Epithelial cell of esophagus (primary cell): Measurements from ENCODE around the gene JADE2.

ENCODE experiments used
- DNase-seq: peaks from one replicate; pipeline ENCODE4 v3.0.0; 2010; ENCODE audit warnings: low read depth
- H3K4me3 ChIP-seq: 2 replicates; pipeline ENCODE4 v1.5.1; 2011; ENCODE audit warnings: mild to moderate bottlenecking, low read length, control low read depth
- CTCF ChIP-seq: IDR thresholded peaks from 2 replicates; pipeline ENCODE4 v1.5.1; 2011; ENCODE audit warnings: low read depth, mild to moderate bottlenecking, low read length, control low read depth, inconsistent platforms; ENCODE audit not compliant: insufficient read depth; ENCODE audit errors: missing control alignments

The JADE2 gene

DNA sequence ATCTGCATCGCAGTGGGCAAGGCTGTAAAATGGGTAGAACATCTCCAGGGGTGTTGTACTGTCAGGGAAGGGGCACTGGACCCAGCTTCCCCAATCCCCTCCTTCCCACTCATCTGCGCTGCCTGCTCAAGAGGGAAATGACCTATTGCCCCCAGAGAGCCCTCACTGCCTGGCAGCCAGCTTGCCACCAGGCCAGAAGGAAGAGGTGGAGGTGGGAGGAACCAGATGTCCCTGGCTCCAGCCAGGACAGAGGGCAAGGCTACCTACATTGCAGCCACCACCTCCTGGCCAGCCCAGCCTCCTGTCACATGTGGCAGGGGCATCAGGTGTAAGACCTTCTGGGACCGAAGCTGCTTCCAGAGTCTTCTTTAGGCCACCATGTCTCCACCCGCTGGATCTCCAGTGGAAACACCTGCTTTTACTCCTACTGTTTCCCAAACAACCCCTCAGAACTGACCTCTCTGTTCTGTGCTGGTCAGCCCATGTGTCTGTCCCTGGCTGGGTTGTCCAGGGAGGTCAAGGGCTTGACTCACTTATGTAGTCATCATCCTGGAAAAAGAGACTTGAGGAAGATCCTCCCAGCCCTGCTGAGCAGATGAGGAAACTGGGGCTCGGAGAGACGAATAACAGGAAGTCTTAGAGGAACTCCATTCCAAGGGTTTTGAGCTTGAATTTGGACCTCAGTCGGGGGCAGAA lies 42.3 kb downstream of the JADE2 start:
- TF ChIP-seq CTCF = no peak
- no peak for DNase-seq
- no peak overlapping the region for H3K4me3 ChIP-seq

DNA sequence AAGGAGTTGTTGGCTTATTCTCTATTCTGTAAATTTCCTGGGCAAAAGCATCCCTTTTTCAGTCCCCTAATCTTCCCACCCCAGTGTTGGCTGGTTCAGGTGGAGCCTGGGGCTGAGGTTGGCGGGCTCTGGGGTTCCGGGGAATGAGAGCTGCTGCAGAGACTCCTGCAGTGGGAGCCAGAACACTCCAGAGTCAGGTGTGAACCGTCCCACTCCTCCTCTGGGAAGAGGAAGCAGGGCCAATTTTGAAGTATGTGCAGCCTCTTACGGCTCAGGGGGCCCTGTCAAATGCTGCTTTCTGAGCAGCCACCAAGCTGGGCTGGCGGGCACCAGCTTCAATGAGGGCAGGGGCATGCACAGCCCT lies 42.8 kb downstream of the JADE2 start:
- no peak for TF ChIP-seq CTCF

DNA sequence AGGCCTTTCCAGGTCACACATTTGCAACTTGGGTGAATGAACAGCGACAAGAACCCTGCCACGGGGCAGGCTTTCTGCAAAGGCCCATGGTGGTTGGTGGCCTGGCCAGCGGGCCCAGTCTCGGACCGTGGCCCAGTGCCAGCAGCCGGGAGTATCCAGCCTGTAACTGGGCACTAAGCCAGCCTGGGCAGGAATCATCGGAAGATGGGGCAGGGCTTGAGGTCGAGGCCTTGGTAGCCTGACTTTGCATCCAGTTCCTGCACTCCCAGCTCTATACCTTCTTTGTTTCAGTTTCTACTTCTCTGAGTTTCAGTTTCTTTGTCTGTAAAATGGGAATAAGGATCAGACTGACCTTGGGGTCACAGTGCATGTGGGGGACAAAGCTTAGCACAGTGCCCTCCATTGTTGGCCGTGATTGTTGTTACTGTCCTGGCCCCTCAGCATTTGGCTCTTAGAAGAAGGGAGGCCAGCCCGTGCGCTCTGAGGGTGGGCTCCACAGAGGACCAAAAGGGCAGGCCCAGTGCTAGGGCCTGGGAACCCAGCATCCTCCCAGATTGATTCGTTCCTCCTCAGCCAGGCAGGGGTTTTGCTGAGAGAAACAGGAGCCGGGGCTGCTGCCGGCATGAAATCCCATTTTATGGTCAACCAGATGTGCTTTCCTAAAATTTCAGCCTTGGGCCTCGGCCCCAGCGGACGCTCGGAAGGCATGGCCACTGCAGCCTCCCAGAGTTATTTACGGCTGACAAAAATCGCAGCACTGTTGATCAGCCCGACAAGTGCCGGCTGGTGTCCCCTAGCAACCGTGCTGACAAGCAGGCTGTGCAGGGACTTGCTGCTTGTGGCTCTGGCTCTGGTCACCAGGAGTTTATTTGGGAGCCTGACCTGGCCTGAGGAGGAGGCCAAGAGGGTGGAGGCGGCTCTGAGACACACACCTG lies 43.6 kb downstream of the JADE2 start:
- no peak for TF ChIP-seq CTCF
- no peak overlapping the region for H3K4me3 ChIP-seq
- DNase-seq = no peak

More for the DNA sequence above, 42.8 kb downstream of the JADE2 start:
- DNase-seq = no peak
- H3K4me3 ChIP-seq = no peak overlapping the region

DNA sequence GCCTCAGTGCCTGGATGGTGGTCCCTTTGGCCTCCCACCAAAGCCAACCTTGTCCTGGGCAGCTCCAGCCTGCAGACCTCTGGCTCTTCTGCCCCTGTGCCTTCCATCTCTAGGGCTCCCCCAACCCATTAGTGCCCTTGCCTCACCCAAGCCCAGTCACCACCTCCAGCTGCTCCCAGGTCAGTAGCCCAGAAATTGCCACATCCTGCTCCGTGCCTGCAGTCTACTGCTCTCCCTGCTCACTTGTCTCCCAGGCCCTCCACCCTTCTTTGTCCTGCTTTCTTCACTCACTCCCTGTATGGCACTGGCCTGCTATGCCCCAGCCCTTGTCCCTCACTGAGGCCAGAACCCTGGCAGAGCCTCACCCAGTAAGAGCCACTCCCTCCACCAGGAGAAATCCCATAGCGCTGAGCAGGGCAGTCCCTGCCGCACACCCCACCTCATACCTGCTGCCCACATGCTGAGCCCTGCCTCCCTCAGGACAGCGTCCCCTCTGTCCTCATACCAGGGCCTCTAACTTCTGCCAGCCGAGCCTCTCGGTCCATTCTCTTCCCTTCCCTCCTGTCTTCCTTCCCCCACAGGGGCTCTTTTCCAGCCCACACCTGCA lies 44.4 kb downstream of the JADE2 start:
- no peak for DNase-seq
- TF ChIP-seq CTCF = no peak
- H3K4me3 ChIP-seq = no peak overlapping the region

- no peak for TF ChIP-seq CTCF
- no peak overlapping the region for H3K4me3 ChIP-seq
- DNase-seq = no peak
Observed at GRCh38 chr5:134570365-134570758, 44.9 kb downstream of the JADE2 start.

GRCh38 chr5:134570886-134571285 lies 45.4 kb downstream of the JADE2 start:
- no peak for DNase-seq
- H3K4me3 ChIP-seq = no peak overlapping the region
- TF ChIP-seq CTCF = no peak
